GM19043 (cell line): ENCODE data around the gene FABP6.

Experiments used
- ATAC-seq: cut with Tn5 transposase; IDR thresholded peaks from one replicate; pipeline ENCODE4 v1.9.1; 2021; ENCODE audit warnings: low read depth; ENCODE audit not compliant: unreplicated experiment

The FABP6 gene

DNA sequence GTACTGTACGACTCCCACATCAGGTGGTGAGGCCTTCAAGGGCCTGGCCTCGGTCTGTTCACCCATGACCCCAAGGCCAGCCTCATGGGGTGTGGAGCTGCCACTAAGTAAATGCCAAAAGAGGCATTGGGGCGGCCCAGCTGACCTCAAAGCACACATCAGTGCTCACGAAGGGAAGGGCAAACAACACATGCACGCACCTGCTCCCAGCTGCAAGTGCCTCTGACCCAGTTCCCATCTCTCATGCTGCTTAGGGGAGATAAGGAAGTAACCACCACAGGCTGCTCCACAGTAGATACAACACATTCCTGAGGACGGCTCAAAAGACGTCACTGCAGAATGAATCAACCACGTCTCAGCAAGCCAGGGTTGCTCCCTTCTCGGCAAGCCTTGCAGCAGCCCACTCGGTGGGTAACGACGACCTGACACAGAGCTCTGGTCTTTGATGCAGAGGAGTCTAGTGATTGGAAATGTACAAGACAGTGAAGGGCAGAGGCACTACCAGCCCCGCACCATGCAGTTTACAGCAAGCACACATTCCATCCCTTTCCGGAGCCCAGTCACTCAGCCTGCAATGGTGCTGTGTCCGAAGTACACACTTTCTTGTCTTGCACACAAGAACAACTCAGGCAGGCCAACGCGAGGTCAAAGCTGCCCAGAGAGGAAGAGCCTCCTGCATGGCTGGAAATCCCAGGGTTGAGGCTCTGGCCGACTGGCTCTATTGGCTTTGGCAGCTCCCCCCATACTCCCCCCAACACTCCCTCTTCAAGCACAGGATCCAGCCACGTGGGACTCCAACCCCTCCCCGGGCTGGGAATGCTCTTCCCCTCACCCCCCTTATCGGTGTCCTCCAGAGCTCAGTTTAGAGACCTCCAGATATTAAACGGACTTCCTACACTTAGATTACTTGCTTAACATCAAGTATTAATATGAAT is 31.8 kb downstream of the FABP6 start:
- ATAC-seq = peak; percentile 50

DNA sequence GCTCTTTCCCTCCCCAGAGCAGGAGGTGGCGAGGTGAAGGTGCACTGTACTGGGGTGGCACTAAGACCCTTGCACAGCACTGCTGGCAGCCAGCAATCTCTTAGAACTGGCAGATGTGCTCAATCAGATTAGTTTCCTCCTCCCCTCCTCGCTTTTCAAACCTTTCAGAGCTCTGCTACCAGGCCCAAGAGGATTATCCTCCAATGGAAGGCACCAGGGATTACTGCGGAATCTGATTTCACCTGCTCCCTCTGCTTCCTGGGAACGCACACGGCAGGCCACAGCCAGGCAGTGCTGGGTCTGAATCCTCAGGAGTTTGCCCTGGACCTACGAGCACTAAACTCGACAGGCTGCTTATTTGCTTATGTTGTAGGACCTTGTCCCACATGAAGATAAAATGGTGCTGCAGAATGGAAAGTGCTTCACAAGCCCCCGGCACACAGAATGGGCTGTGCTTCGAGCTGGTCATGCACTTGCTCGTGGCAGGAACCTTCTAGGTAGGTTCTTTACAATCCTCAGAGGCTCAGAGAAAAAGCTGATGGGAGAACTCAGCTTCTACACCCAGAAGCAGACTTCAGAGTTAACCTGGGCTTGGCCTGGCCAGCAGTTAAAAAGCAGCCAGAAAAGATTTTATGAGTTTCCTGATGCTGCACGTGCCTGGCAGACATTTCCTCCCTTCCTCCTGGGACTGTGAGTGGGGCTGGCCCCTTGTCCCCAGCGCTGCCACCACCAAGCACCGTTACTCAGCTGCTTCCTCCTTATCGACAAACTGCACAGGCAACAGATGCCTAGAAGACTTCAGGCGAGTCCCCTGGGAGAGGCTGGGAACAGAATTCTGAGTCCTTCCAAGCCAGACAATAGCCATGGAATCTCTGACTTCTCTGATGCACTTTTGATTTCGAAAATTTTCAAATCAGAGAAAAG is 33.1 kb downstream of the FABP6 start:
- no peak for ATAC-seq

DNA sequence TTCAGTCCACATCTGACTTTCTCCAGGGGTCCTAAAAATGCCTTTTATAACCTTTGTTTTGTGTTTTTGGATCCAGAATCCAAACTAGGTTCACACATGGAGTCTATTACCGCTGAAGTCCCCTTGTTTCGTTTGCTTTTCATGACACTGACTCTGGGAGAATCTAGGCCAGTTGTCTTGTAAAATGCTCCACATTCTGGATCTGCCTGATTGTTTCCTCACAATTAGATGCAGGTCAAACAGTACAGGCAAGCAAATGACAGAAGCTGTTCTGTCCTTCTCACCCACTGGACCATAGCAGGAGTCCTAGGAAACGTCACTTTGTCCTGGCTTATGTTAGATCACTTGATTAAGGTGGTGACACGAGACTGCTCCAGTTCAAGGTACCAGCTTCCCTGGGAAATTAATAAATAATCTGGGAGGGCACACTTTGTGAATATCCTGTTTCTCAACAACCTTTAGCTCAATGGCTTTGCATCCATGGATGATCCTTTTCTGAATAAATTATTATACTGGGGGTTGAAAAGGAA is 34.1 kb downstream of the FABP6 start:
- no peak for ATAC-seq

DNA sequence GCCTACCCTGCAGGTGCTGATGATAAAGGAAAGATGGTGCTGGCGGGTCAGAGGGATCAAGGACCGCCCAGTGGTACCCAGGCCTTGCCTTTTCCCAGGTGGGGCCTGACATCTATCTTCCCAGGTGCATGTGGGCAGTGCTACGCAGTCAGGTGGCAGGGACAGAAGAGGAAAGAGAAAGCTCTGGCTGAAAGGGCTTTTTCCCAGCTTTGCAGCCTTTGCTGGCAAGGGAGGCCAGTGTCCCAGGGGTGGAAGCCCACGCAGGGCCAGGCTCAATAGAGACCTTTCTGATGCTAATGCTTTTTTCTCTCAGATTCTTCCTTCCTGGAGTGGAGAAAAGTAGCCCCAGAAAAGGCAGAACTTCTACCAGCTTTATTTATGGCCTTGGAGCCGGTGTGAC is 36.7 kb downstream of the FABP6 start:
- ATAC-seq = no peak

DNA sequence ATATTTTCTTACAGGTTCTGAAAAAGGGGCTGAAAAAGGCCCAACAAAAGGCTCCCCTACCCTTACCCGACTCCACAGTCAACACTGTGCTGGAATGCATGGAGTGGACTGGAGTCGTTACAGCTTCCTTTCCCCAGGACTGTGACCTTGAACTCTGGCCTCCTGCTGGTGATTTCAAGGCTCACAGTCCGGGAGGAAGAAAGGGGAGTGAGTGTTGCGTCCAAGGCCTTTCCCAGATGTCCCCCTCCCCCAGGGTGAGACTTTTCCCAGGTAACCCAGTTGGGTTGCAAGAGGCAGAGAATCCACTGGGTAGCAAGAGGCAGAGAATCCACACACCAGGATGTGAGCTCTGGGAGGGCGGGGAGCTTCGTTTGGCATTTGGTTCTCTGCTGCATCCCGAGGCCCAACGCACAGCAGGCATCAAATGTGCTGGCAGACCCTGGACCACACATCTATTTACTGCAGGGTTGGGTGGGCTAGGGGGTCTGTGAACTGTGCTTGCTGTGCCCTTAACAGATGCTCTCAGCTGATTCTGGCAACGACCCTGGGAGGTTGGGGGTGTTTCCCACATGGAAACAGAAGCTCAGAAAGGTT is 37.5 kb downstream of the FABP6 start:
- no peak for ATAC-seq

DNA sequence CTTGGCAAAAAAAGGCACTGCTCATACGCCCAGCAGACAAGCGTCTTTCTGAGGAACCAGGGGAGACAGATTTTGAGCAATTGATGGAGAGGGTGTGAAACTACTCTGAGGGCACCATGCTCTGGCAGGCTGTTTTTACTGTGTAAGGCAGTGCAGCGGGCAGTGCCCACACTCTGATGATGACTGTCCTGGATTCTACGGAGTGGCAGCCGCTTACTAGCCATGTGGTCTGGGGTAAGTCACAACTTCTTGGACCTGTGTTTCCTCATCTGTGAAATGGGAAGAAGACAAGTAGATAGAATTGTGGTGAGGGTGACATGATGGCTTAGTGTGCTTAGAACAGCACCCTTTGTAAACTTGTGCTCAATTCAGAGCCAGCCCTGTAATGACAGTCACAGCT is 38.8 kb downstream of the FABP6 start:
- no peak for ATAC-seq

DNA sequence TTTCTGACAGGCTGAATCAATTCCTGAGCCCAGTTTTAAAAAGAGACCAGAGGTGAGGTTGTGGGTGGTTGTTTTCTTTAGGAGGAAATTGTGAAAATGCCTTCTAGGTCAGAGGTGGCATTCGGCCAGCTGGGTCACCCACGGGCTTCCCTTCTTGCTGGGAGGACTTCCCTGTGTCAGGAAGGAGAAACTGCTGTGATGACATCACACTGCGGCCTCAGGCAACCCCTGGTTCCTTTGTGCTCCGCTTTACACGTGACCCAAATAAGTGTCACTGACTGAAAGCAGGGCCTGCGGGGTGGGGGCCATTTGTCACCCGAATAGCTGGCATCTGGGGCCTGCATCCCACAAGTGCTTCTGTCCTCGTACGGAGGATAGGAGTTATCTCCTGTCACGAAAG is 39.7 kb downstream of the FABP6 start:
- no peak for ATAC-seq

DNA sequence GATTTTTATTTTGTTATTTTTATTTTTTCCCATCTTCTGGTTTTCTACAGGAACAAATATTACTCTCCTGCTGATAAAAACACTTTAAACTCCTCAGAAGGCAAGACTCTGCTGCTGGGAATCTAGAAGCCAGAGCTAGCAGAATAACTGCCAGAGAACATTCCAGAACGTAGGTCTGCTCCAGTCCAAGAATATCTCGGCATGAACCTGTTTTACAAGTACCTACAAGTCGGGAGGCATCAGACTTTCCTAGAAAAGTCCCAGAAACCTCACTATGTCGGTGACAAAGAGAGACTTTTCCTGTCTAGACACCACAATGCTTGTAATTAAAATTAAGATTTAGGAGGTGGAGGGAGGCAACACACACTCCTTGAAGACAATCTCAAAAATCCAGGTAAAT is 41.4 kb downstream of the FABP6 start:
- ATAC-seq = no peak

DNA sequence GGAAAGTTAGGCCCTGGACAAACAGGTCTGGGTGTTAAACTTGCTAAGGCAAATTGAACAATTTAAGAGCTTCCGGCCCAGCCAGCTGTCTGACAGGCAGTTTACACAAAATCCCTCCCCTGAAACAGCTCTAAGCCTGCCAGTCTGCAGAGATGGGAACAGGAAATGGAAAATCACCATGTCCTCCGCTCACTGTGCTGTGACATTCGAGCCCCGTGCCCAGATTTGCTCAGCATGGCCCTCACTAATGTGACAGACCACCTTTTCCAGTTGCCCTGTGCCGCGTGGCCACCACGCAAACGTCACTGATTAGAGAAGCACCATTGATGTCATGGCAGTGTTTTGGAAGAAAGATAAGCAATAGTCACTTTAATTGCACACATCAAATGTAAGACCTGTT is 42.1 kb downstream of the FABP6 start:
- no peak for ATAC-seq

DNA sequence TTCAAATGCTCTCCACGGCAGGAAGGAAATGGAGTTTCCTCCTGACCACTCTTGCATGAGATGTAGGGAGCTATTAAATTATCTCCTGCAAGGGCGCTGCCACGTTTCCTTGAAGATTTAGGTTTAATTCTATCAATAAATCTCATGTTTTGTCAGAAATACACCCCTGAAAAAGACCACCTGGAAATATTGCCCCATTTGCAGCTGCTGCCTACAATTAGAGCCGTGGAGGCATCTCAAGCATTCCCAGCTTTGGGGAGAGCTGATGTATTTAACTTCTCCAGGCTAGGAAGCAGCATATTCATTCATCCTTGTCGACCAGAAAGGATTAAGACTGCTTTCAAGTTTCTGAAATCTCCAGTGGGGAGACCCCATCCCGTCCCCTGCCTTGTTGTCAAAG is 42.5 kb downstream of the FABP6 start:
- ATAC-seq = no peak

DNA sequence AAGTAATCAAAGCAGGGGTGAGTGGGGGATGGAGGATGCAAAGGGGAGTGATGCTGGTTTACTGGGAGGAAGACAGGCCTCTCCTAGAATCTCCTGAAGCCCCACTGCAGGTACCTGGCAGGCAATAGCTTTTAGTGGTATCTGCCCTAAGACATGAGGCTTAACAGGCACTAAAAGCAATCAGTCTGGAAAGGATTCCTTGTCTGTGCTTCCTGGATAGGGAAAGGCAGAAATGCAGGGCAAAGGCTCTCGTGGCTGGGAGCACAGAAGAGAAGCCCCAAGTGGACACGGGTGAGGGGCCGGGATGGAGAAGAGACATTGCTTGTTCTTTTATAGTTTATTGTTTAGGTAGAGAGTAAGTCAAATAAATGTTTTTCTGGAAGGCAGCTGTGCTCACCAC is 43.0 kb downstream of the FABP6 start:
- no peak for ATAC-seq

DNA sequence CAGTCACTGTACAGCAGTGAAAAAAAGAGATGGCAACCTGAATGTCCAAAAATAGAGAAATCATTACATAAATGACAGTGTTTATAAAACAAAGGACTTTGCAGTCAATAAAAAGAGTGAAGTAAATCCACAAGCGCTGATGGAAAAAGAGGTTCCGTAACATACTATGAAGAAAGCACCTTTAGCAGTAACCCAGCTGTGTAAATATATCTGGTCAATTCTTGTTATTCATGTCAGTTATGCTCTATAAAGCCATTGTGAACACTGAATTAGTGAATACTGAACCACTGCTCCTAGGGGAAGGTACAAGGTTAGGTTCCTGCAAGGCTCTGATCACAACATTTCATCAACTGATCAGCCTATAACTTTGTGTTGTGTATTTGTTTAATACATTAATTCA is 43.6 kb downstream of the FABP6 start:
- ATAC-seq = no peak

DNA sequence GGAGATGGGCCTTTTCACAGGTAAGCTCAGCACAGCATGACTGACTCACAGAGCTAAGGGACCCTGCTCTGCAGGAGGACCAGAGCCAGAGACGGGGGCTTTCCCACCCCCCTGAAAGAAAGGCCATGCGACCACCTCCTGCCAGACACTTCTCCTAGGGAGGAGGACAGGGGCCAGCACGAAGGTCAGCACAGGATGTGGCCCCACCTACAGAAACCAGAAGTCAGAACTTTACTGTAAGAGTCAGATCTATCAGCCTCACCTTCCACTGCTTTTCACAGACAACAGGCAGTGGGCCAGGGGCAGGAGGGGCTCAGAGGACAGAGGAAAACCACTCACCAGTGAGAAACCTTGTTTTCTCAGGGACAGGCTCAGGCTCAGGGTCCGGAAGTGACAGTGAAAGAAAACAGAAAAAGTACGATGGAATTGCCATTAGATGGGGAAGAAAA is 45.2 kb downstream of the FABP6 start:
- no peak for ATAC-seq

DNA sequence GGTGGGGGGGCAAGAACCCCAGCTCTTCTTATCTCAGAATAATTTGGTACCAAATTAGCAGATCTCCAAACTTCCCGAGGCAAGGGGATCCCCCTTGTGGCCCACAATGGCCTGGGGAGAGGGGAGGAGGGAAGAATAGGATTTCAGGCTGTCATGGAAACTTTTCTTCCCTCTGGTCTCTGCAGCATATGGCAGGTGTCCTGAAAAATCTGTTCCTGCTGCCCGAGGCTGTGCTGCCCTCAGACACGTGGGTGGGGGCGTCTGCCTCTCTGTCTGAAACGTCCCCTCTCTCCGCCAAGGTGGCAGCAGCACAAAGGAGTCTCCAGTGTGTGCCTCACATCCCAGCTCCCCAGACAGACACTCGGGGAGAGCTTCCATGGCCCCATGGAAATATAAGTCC is 49.0 kb downstream of the FABP6 start:
- no peak for ATAC-seq

DNA sequence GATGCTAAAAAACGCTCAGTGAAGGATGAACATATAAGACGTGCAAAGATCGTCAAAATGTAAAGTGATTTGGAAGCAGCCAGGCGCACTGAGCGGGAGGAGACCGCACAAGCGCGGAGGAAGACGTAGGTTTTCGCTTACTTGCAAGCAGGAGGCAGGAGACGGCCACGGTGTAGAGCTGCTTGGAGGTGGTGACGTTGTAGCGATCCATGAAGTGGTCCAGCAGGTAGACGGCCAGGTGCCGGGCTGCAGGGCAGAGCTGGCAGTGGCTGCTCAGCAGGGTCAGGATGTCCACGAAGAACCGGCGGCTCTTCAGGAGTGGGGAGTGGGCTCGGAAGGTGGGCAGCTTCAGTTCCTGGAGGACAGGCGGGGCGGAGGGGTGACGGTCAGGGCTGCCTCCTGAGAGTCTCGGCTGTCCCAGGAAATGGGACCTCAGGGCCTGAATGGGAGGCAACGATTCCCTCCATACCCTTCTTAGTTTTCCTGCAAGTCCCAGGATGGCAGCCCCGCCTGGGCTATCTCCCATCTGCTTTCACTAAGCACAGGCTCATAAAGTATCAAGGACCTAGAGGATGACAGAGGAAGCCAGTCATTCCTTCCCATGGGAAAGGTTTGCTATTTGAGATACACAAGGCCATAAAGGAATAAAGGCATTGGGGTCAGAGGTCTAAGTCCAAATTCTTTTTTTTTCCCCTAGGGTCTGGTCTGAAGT is 51.2 kb downstream of the FABP6 start:
- ATAC-seq = no peak

DNA sequence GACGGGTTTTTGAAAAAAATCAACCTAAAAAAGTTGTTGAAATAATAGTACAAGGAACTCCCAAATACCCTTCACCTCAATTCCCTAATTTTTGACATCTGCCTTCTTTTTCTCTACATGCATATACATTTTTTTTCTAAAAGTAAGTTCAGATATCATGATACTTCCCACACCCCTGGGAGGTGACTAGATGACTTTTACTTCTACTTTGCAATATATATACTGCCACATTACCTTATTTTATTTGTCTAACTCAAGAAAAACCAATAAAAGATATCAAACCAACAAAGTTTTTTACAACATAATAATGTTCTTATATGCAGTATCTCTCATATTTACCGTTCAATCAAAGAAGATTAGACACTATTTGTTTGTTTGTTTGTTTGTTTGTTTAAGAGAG is 52.0 kb downstream of the FABP6 start:
- ATAC-seq = no peak

DNA sequence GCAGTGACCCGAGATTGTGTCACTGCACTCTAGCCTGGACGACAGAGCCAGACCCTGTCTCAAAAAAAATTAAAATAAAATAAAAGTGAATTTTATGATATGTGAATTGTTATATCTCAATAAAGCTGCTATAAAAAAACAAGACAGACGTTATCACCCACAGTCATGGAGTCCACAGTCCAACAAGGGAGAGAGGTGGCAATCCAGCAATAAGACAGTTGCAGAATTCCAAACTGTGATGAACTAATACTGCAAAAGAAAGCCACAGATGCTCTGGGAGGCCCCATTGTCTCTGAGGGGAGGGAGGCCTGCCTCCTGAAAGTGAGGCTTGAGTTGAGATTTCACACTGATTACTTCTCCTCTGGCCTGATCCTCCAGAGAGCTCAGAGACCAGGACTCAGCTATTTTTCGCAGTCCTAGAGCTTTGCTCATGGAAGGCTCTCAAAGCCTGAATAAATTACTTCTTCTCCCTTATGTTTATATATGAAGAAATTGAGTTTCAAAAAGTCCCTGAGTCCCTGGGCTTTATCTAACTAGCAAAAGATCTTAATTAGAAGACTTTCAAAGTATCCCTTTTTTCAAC is 55.1 kb downstream of the FABP6 start:
- ATAC-seq = no peak

DNA sequence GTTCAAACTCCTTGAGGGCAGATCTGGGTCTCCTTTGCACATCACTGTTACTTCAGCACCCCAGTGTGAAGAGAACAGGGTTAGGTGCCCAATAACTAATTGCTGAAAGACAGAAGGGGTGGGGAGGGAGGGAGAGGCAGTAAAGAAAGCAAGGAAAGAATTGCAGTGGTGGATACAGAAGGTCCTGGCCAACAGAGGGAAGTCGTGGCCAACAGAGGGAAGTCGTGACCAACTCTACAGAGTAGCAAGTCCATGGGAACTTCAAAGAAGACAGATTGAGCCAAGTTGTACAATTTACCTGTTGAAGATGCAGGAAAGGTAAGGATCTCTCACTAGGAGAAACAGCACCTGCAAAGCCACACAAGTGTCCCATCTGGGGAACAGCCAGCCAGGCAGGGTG is 56.0 kb downstream of the FABP6 start:
- ATAC-seq = no peak

DNA sequence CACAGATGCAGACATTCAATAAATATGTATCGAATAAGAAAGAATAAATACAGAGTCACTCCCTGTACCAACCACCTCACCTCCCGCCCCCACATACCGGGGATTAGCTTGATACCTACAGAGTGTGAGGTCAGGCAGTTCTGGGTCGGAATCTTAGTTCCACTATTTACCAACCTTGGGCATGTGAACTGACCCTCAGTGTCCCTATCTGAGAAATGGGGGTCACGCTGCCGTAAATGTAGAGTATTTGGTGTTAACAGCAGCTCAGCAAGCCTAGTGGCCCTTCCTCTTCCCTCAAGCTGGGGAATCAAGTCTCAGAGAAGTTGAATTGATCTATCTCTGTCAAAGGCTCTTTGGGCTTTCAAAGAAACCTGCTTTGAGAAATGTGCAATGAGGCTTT is 57.6 kb downstream of the FABP6 start:
- no peak for ATAC-seq
